ENCODE measurements around the gene RTF2. TPM values are rescaled to one million over a fixed set of nuclear protein-coding genes. Genes with fewer than 3 reads are reported as not detected.

Gene RTF2
- polyA plus RNA-seq, 1 donor from 2014 or later: 127 TPM

GRCh38 chr20:56501116-56501515, 32.7 kb downstream of the RTF2 start:
- Histone ChIP-seq H2AFZ (ENCODE audit: low read depth, low read length) (no peak overlapping the region), H3K27ac (ENCODE audit: low read length) (no peak overlapping the region), H3K4me2 (ENCODE audit: low read length) (no peak overlapping the region), H4K20me1 (ENCODE audit: insufficient read depth) (no peaks in the 10 kb centered on the region), H3K9ac (ENCODE audit: low read length) (no peak overlapping the region), H3K79me2 (replicated peaks; ENCODE audit: insufficient read depth, low read length) (no peaks in the 10 kb centered on the region), H3F3A (ENCODE audit: insufficient read depth, low read length, poor library complexity, severe bottlenecking) (no peaks in the 10 kb centered on the region), H3K4me3 (ENCODE audit: low read length) (no peak overlapping the region), H3K36me3 (ENCODE audit: insufficient read depth, low read length) (no peaks in the 10 kb centered on the region), H3K9me3 (ENCODE audit: low read length) (no peaks in the 10 kb centered on the region), H3K9me2 (ENCODE audit: insufficient read depth, low read length) (no peaks in the 10 kb centered on the region), H3K27me3 (ENCODE audit: insufficient read depth, low read depth, low read length) (no peaks in the 10 kb centered on the region)
- TF ChIP-seq EZH2 (IDR thresholded peaks at IDR 0.05; ENCODE audit: borderline replicate concordance, insufficient read depth, low read length, poor library complexity, severe bottlenecking) (no peak), POLR2AphosphoS5 (IDR thresholded peaks at IDR 0.05) (no peak), EP300 (conservative IDR thresholded peaks at IDR 0.05; ENCODE audit: poor library complexity, severe bottlenecking) (no peak), SMC3 (conservative IDR thresholded peaks at IDR 0.05; ENCODE audit: poor library complexity) (no peak), MXI1 (conservative IDR thresholded peaks at IDR 0.05; ENCODE audit: poor library complexity, severe bottlenecking) (no peak), TAF1 (IDR thresholded peaks at IDR 0.05; ENCODE audit: low read depth) (no peak), RAD21 (conservative IDR thresholded peaks at IDR 0.05) (no peak)
- TF ChIP-seq, protein P1, sequence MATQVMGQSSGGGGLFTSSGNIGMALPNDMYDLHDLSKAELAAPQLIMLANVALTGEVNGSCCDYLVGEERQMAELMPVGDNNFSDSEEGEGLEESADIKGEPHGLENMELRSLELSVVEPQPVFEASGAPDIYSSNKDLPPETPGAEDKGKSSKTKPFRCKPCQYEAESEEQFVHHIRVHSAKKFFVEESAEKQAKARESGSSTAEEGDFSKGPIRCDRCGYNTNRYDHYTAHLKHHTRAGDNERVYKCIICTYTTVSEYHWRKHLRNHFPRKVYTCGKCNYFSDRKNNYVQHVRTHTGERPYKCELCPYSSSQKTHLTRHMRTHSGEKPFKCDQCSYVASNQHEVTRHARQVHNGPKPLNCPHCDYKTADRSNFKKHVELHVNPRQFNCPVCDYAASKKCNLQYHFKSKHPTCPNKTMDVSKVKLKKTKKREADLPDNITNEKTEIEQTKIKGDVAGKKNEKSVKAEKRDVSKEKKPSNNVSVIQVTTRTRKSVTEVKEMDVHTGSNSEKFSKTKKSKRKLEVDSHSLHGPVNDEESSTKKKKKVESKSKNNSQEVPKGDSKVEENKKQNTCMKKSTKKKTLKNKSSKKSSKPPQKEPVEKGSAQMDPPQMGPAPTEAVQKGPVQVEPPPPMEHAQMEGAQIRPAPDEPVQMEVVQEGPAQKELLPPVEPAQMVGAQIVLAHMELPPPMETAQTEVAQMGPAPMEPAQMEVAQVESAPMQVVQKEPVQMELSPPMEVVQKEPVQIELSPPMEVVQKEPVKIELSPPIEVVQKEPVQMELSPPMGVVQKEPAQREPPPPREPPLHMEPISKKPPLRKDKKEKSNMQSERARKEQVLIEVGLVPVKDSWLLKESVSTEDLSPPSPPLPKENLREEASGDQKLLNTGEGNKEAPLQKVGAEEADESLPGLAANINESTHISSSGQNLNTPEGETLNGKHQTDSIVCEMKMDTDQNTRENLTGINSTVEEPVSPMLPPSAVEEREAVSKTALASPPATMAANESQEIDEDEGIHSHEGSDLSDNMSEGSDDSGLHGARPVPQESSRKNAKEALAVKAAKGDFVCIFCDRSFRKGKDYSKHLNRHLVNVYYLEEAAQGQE (IDR thresholded peaks at IDR 0.05; ENCODE audit: borderline replicate concordance): no peak
- TF ChIP-seq, protein P2, sequence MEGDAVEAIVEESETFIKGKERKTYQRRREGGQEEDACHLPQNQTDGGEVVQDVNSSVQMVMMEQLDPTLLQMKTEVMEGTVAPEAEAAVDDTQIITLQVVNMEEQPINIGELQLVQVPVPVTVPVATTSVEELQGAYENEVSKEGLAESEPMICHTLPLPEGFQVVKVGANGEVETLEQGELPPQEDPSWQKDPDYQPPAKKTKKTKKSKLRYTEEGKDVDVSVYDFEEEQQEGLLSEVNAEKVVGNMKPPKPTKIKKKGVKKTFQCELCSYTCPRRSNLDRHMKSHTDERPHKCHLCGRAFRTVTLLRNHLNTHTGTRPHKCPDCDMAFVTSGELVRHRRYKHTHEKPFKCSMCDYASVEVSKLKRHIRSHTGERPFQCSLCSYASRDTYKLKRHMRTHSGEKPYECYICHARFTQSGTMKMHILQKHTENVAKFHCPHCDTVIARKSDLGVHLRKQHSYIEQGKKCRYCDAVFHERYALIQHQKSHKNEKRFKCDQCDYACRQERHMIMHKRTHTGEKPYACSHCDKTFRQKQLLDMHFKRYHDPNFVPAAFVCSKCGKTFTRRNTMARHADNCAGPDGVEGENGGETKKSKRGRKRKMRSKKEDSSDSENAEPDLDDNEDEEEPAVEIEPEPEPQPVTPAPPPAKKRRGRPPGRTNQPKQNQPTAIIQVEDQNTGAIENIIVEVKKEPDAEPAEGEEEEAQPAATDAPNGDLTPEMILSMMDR (IDR thresholded peaks at IDR 0.05; ENCODE audit: poor library complexity, severe bottlenecking): no peak

- no peaks in the 10 kb centered on the region for H3K36me3 ChIP-seq (ENCODE audit: insufficient read depth, low read length)
- no peaks in the 10 kb centered on the region for H3K9me3 ChIP-seq (ENCODE audit: low read length)
- no peaks in the 10 kb centered on the region for H3K9me2 ChIP-seq (ENCODE audit: insufficient read depth, low read length)
- no peak overlapping the region for H3K9ac ChIP-seq (ENCODE audit: low read length)
- H3K4me3 ChIP-seq (ENCODE audit: low read length): no peak overlapping the region
- no peak overlapping the region for H2AFZ ChIP-seq (ENCODE audit: low read depth, low read length)
- no peak overlapping the region for H3K4me2 ChIP-seq (ENCODE audit: low read length)
- H3K27ac ChIP-seq (ENCODE audit: low read length): no peak overlapping the region
- H3K27me3 ChIP-seq (ENCODE audit: insufficient read depth, low read depth, low read length): no peaks in the 10 kb centered on the region
- H4K20me1 ChIP-seq (ENCODE audit: insufficient read depth): no peaks in the 10 kb centered on the region
- H3K79me2 ChIP-seq (replicated peaks; ENCODE audit: insufficient read depth, low read length): no peaks in the 10 kb centered on the region
- no peaks in the 10 kb centered on the region for H3F3A ChIP-seq (ENCODE audit: insufficient read depth, low read length, poor library complexity, severe bottlenecking)
- no peak for TF ChIP-seq TAF1 (IDR thresholded peaks at IDR 0.05; ENCODE audit: low read depth)
- no peak for TF ChIP-seq EP300 (conservative IDR thresholded peaks at IDR 0.05; ENCODE audit: poor library complexity, severe bottlenecking)
- no peak for TF ChIP-seq MXI1 (conservative IDR thresholded peaks at IDR 0.05; ENCODE audit: poor library complexity, severe bottlenecking)
- TF ChIP-seq SMC3 (conservative IDR thresholded peaks at IDR 0.05; ENCODE audit: poor library complexity): no peak
- no peak for TF ChIP-seq RAD21 (conservative IDR thresholded peaks at IDR 0.05)
- TF ChIP-seq, protein P2 (IDR thresholded peaks at IDR 0.05; ENCODE audit: poor library complexity, severe bottlenecking): no peak
- TF ChIP-seq POLR2AphosphoS5 (IDR thresholded peaks at IDR 0.05): no peak
- TF ChIP-seq EZH2 (IDR thresholded peaks at IDR 0.05; ENCODE audit: borderline replicate concordance, insufficient read depth, low read length, poor library complexity, severe bottlenecking): no peak
- TF ChIP-seq, protein P1 (IDR thresholded peaks at IDR 0.05; ENCODE audit: borderline replicate concordance): no peak
These were observed 35.5 kb downstream of the RTF2 start for GRCh38 chr20:56503916-56504315.
